ENCODE data around the gene VPS33B. TPM values are rescaled to one million over a fixed set of nuclear protein-coding genes. Genes with fewer than 3 reads are reported as not detected.

VPS33B gene
- total and polyA plus RNA-seq, 2 of the 8 experiments (the other 6 are each of a cell fraction or from before 2014, with no cell fraction given), result 11.8 to 17.3 TPM

GRCh38 chr15:91022075-91022831, at the start of gene VPS33B (continued):
- no peak for TF ChIP-seq SUZ12 (IDR thresholded peaks at IDR 0.05; ENCODE audit: low read length)
- TF ChIP-seq EGR1 (IDR thresholded peaks at IDR 0.05; ENCODE audit: borderline replicate concordance, low read depth, low read length), result peak; percentile 68; the same call in 1 of the 2 replicates
- TF ChIP-seq FOSL1 (IDR thresholded peaks at IDR 0.05; ENCODE audit: insufficient read depth, low read depth, low read length), result no peak
- peak; percentile 21 for TF ChIP-seq NANOG (IDR thresholded peaks at IDR 0.05; ENCODE audit: insufficient read depth, low read depth, low read length, poor library complexity, severe bottlenecking)
- TF ChIP-seq POLR2A (IDR thresholded peaks at IDR 0.05; ENCODE audit: control extremely low read depth in 1 of 2, low read depth in 2 of 2, low read length in 2 of 2), result peak in 1 of 2 experiments; percentile 67; a peak in 1 of 3 replicates
- TF ChIP-seq RXRA (IDR thresholded peaks at IDR 0.05; ENCODE audit: insufficient read depth, low read depth, low read length), result no peak
- TF ChIP-seq GABPA (IDR thresholded peaks at IDR 0.05; ENCODE audit: borderline replicate concordance, insufficient read depth, low read length), result peak; percentile 65; the same call in 1 of the 2 replicates
- TF ChIP-seq CHD2 (IDR thresholded peaks at IDR 0.05; ENCODE audit: low read length), result no peak
- TF ChIP-seq HDAC6 (IDR thresholded peaks at IDR 0.05; ENCODE audit: low read depth, low read length), result no peak
- no peak for TF ChIP-seq EP300 (IDR thresholded peaks at IDR 0.05; ENCODE audit: borderline replicate concordance in 1 of 2, low read depth in 2 of 2, low read length in 2 of 2)
- peak; percentile 60; the same call in 1 of the 2 replicates for TF ChIP-seq RBBP5 (IDR thresholded peaks at IDR 0.05; ENCODE audit: borderline replicate concordance, low read depth, low read length)
- no peak for TF ChIP-seq SP1 (IDR thresholded peaks at IDR 0.05; ENCODE audit: low read depth, low read length)
- no peak for TF ChIP-seq CHD1 (IDR thresholded peaks at IDR 0.05; ENCODE audit: low read depth, low read length)
- TF ChIP-seq BACH1 (IDR thresholded peaks at IDR 0.05; ENCODE audit: low read length), result no peak
- no peak for TF ChIP-seq CBX8 (IDR thresholded peaks at IDR 0.05; ENCODE audit: borderline replicate concordance, low read depth, low read length)
- no peak for TF ChIP-seq CTBP2 (IDR thresholded peaks at IDR 0.05; ENCODE audit: borderline replicate concordance, insufficient read depth, insufficient read length, low read length)
- 0 out of 4 replicates have a peak, but pooled peaks of 1 of the 2 experiments have one; percentile 77 for TF ChIP-seq HDAC2 (IDR thresholded peaks at IDR 0.05; ENCODE audit: borderline replicate concordance in 1 of 2, low read depth in 2 of 2, low read length in 2 of 2)
- no peak; the same call in 1 of the 2 replicates for TF ChIP-seq PHF8 (conservative IDR thresholded peaks at IDR 0.05; ENCODE audit: low read depth, low read length)
- TF ChIP-seq TAF7 (optimal IDR thresholded peaks at IDR 0.05; ENCODE audit: borderline replicate concordance, low read depth, low read length), result peak; percentile 22
- TF ChIP-seq JUN (IDR thresholded peaks at IDR 0.05; ENCODE audit: low read depth, low read length), result no peak
- TF ChIP-seq TCF12 (IDR thresholded peaks at IDR 0.05; ENCODE audit: low read depth, low read length), result no peak
- TF ChIP-seq SAP30 (IDR thresholded peaks at IDR 0.05; ENCODE audit: insufficient read depth, insufficient replicate concordance, low read length), result no peak
- TF ChIP-seq TEAD4 (IDR thresholded peaks at IDR 0.05; ENCODE audit: low read depth, low read length), result no peak
- TF ChIP-seq MAFK (IDR thresholded peaks at IDR 0.05; ENCODE audit: low read depth, low read length), result no peak

All from H1 (cell line).